C4-2B (cell line): ENCODE data around the gene MOB2.

Experiments
- ZFX ChIP-seq: fragments of 450-650 bp; IDR thresholded peaks from 2 replicates; pipeline ENCODE4 v1.6.1; 2017
- TF ChIP-seq, protein P1 (sequence below): fragments of 450-650 bp; conservative IDR thresholded peaks from 2 replicates; pipeline ENCODE4 v1.5.1; 2017; ENCODE audit warnings: mild to moderate bottlenecking

DNA sequence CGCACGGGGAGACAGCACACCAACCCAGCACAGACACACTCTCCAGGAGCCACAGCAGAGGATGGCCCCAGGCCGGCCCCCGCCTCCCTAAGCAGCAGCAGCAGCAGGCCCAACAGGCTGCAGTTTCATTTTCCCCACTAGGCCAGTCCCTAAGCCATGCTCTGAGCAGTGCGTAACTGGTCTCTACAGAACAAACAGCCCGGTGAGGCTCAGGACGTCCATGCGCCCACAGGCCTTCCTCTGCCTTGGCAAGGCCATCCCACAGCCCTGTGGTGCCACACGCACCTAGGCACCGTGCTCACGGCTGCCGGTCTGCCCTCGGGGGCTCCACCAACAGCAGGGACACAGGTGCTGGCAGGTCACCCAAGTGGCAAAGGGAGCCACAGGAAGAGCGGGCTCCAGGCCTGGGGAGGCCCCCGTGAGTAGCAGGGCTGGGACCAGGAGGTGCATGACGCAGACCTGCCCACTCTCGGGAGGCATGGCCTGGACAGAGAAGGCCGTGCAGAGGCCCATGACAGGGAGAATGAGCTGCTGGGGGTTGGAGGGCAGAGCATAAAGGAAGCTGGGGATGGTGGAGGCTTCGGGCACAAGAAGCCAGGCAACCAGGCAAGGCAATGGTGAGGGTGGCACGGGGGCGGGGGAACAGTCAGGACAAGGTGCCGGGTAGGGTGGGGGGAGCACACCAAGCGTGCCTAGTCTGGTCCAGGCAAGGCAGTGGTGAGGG, 1.4 kb upstream of the MOB2 start:
- TF ChIP-seq, protein P1, sequence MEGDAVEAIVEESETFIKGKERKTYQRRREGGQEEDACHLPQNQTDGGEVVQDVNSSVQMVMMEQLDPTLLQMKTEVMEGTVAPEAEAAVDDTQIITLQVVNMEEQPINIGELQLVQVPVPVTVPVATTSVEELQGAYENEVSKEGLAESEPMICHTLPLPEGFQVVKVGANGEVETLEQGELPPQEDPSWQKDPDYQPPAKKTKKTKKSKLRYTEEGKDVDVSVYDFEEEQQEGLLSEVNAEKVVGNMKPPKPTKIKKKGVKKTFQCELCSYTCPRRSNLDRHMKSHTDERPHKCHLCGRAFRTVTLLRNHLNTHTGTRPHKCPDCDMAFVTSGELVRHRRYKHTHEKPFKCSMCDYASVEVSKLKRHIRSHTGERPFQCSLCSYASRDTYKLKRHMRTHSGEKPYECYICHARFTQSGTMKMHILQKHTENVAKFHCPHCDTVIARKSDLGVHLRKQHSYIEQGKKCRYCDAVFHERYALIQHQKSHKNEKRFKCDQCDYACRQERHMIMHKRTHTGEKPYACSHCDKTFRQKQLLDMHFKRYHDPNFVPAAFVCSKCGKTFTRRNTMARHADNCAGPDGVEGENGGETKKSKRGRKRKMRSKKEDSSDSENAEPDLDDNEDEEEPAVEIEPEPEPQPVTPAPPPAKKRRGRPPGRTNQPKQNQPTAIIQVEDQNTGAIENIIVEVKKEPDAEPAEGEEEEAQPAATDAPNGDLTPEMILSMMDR, result no peak
- TF ChIP-seq ZFX, result no peak
